Measurements from ENCODE around the gene CTDNEP1.

GRCh38 chr17:7224110-7224509, 27.4 kb downstream of the CTDNEP1 start:
- TF ChIP-seq CTCF (IDR thresholded peaks at IDR 0.05; ENCODE audit: extremely low read depth in 1 of 2, insufficient read depth in 1 of 2, low read depth in 1 of 2, low read length in 2 of 2) = no peak
- TF ChIP-seq EZH2 (IDR thresholded peaks at IDR 0.05; ENCODE audit: borderline replicate concordance, low read depth, low read length, severe bottlenecking) = no peak
- no peak for TF ChIP-seq POLR2A (IDR thresholded peaks at IDR 0.05; ENCODE audit: low read depth, low read length)
- TF ChIP-seq MAX (IDR thresholded peaks at IDR 0.05; ENCODE audit: insufficient read depth, insufficient read length) = no peak
- TF ChIP-seq POLR2AphosphoS5 (IDR thresholded peaks at IDR 0.05; ENCODE audit: insufficient read depth, low read depth, low read length) = no peak

All from endothelial cell of umbilical vein (primary cell).